ENCODE results near the gene SEPTIN1. TPM values are rescaled to one million over a fixed set of nuclear protein-coding genes. Genes with fewer than 3 reads are reported as not detected.
"Not testable (repeated sequence)": the region's sequence is repeated elsewhere in the genome, so short reads cannot be mapped to it uniquely, and the experiment has no call there.

Gene SEPTIN1
- total and polyA plus RNA-seq, 7 experiments from 2014 or later, result 176 to 355 (median 201) TPM

GRCh38 chr16:30397056-30397455 lies 14.7 kb upstream of the SEPTIN1 start:
- peaks cover 14 to 22% of the 10 kb centered on the region in 2 donors for H3K4me1 ChIP-seq (ENCODE audit: control insufficient read depth in 2 of 2, insufficient read depth in 2 of 2, low read length in 2 of 2)
- no peaks in the 10 kb centered on the region for H3K9me3 ChIP-seq (ENCODE audit: control insufficient read depth in 2 of 3, low read length in 3 of 3)

DNA sequence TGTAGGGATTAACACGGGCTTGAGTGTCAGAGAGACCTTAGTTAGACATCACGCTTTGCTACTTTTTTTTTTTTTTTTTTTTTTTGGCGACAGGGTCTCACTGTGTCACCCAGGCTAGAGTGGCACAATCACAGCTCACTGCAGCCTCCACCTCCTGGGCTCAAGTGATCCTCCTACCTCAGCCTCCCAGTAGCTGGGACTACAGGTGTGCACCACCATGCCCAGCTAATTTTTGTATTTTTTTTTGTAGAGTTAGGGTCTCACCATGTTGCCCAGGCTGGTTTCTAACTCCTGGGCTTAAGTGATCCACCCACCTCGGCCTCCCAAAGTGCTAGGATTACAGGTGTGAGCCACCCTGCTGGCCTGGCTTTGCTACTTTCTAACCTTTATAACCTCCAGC lies 14.3 kb upstream of the SEPTIN1 start:
- H3K27me3 ChIP-seq (ENCODE audit: control insufficient read depth in 2 of 2, insufficient read depth in 2 of 2, low read length in 2 of 2); H3K9me3 Mint-ChIP-seq; H3K9me3 ChIP-seq (ENCODE audit: control insufficient read depth in 2 of 3, low read length in 3 of 3); H3K27me3 Mint-ChIP-seq; H3K27ac ChIP-seq (ENCODE audit: low read depth, low read length); intact Hi-C loops (cut with micrococcal nuclease); H3K36me3 Mint-ChIP-seq; ATAC-seq; DNase-seq: not testable (repeated sequence)
- H3K4me1 ChIP-seq (ENCODE audit: control insufficient read depth in 2 of 2, insufficient read depth in 2 of 2, low read length in 2 of 2), result peaks cover 14 to 22% of the 10 kb centered on the region in 2 donors
- Mint-ChIP-seq H3K4me3 (peak overlapping the region; percentile 19 to 92 (median 87)), H3K4me1 (peaks cover 31 to 44% (median 39%) of the 10 kb centered on the region in 7 donors), H3K27ac (peak overlapping the region in 7 of 9 donors; percentile 28 to 82 (median 67))
- CTCF ChIA-PET, result interaction anchor here (0.9 to 1.3 kb wide), 3 partner anchors 12 to 21 kb away, joined by 3 to 5 read pairs (median 4); no protein-coding TSS in a partner anchor
- peak overlapping the region; percentile 80 for H3K4me3 ChIP-seq (ENCODE audit: low read length)
- H3K36me3 ChIP-seq (ENCODE audit: control insufficient read depth in 2 of 3, insufficient read depth in 3 of 3, low read length in 3 of 3), result peaks cover 0 to 18% (median 0%) of the 10 kb centered on the region in 3 experiments
- POLR2A ChIA-PET, result interaction anchor here (0.9 to 14.0 kb wide), 7 partner anchors 11 to 212 kb away, joined by 3 to 254 read pairs (median 15); partner anchors contain the start of genes MYL11, SEPTIN1, TBC1D10B and ZNF771

More at GRCh38 chr16:30397056-30397455, 14.7 kb upstream of the SEPTIN1 start:
- POLR2A ChIA-PET, result interaction anchor here (1.0 to 14.0 kb wide), 5 partner anchors 10 to 212 kb away, joined by 3 to 254 read pairs (median 10); partner anchors contain the start of genes MYL11, SEPTIN1 and ZNF771
- H3K36me3 ChIP-seq (ENCODE audit: control insufficient read depth in 2 of 3, insufficient read depth in 3 of 3, low read length in 3 of 3), result peaks cover 0 to 18% (median 0%) of the 10 kb centered on the region in 3 experiments
- CTCF ChIA-PET, result interaction anchor here (1.3 kb wide), 1 partner anchor 12 kb away, joined by 4 read pairs; no protein-coding TSS in a partner anchor
- Mint-ChIP-seq H3K27me3 (no peaks in the 10 kb centered on the region), H3K4me3 (peak overlapping the region; percentile 12 to 92 (median 86)), H3K27ac (peak overlapping the region; percentile 5 to 82 (median 50)), H3K36me3 (peaks cover 0 to 7% (median 4%) of the 10 kb centered on the region in 5 donors), H3K4me1 (peaks cover 32 to 46% (median 41%) of the 10 kb centered on the region in 7 donors), H3K9me3 (no peaks in the 10 kb centered on the region)
- no peaks in the 10 kb centered on the region for H3K27me3 ChIP-seq (ENCODE audit: control insufficient read depth in 2 of 2, insufficient read depth in 2 of 2, low read length in 2 of 2)
- no peak overlapping the region for H3K4me3 ChIP-seq (ENCODE audit: low read length)
- H3K27ac ChIP-seq (ENCODE audit: low read depth, low read length), result no peak overlapping the region
- no peak for DNase-seq
- intact Hi-C loops (cut with micrococcal nuclease), result no loop called here
- ATAC-seq, result no peak

DNA sequence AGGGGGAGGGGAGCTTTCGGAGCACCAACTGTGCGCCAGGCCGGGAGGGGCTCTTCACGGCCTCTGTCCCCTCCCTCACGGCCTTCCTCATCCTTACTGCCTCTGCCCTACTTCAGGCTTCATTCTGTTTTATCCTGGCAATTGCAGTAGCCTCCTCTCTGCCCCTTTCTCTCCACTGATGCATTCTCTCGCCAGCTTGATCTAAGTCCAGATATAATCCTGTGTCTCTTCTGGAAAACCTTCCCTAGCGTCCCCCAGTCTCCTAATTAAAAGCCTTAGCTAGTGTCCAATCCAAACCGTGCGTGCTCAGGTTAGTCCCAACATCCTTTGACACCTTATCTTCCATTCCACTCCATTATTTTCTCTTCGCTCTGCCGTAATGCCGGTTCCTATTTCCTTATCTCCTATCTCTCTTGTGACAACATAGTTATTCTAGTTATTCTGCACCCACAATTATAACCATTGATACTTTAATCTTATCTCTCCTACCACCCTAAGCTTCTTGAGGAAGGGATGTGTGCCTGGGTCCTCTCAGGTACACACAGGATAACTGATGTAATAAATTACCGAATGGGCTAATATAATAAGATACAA lies 13.7 kb upstream of the SEPTIN1 start:
- H3K27me3 ChIP-seq (ENCODE audit: control insufficient read depth in 2 of 2, insufficient read depth in 2 of 2, low read length in 2 of 2), result no peaks in the 10 kb centered on the region
- peak overlapping the region; percentile 80 for H3K4me3 ChIP-seq (ENCODE audit: low read length)
- no peak for DNase-seq
- H3K27ac ChIP-seq (ENCODE audit: low read depth, low read length), result peak overlapping the region; percentile 71
- CTCF ChIA-PET, result interaction anchor here (0.9 to 1.3 kb wide), 5 partner anchors 13 to 34 kb away, joined by 3 to 5 read pairs (median 4); partner anchors contain the start of genes DCTPP1 and SEPTIN1
- ATAC-seq, result no peak
- H3K4me1 ChIP-seq (ENCODE audit: control insufficient read depth in 2 of 2, insufficient read depth in 2 of 2, low read length in 2 of 2), result peaks cover 14 to 22% of the 10 kb centered on the region in 2 donors
- Mint-ChIP-seq H3K9me3 (no peaks in the 10 kb centered on the region), H3K4me3 (peak overlapping the region; percentile 80 to 92 (median 88)), H3K4me1 (peaks cover 27 to 39% (median 33%) of the 10 kb centered on the region in 7 donors), H3K27me3 (no peaks in the 10 kb centered on the region), H3K36me3 (peaks cover 0 to 7% (median 4%) of the 10 kb centered on the region in 5 donors), H3K27ac (peak overlapping the region; percentile 35 to 82 (median 67))
- peaks cover 0 to 18% (median 0%) of the 10 kb centered on the region in 3 experiments for H3K36me3 ChIP-seq (ENCODE audit: control insufficient read depth in 2 of 3, insufficient read depth in 3 of 3, low read length in 3 of 3)
- intact Hi-C loops (cut with micrococcal nuclease), result loop anchor here (1.0 to 2.0 kb wide), 5 partner anchors 11 to 25 kb away; partner anchors contain the start of genes ZNF771 (in 2 of the 2), SEPTIN1 (in 1 of the 2) and TBC1D10B (in 1 of the 2)
- POLR2A ChIA-PET, result interaction anchor here (0.9 to 14.0 kb wide), 9 partner anchors 12 to 331 kb away, joined by 3 to 254 read pairs (median 7); partner anchors contain the start of genes ALDOA, MYL11, SEPTIN1 and TBC1D10B
- H3K9me3 ChIP-seq (ENCODE audit: control insufficient read depth in 2 of 3, low read length in 3 of 3), result no peaks in the 10 kb centered on the region

DNA sequence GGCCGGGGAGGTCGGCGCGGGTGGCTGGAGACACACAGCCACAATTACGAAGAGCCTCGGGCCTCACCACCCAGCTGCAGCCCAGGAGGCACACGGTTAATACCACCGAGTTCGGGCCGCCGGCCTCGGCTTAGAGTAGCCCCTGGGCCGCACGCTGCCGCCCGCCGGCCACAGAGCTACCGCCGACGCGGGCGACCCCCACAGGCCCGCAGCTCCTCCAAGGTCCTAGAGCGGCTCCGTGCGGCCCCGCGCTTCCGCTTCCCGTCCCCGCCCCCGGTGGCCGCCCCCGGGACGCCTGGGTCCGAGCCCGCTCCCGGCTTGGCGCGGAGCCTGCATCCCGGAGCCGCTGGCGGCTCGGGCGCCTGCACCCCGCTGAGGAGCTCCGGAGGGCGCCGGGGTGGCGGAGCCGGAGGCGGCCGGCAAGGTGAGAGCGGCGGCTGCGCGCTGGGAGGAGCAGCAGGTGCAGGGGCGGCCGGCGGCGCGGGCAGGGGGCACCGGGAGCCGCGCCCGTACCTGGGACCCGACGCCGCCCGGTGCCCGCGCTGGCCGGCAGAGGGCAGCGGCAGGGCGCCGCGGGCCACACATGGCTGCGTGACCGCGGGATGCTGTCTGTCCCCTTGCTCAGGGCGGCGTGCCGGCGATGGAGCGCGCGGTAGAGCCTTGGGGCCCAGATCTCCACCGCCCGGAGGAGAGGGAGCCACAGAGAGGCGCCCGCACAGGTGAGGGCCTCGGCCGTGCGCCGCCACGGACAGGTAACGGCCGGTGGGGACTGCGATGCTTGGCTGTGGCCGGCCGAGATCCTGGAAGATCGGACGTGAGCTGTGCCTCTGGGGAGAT lies 13.0 kb upstream of the SEPTIN1 start, which contains the start of gene ZNF48:
ZNF48 (plus strand) TSS at position 266 of the 837 bp plus-strand sequence; CDS start at position 641, 375 bp downstream.
- Mint-ChIP-seq H3K36me3 (peaks cover 0 to 7% (median 4%) of the 10 kb centered on the region in 5 donors), H3K9me3 (no peaks in the 10 kb centered on the region), H3K27ac (peak within 1 kb of the TSS; percentile 69 to 95 (median 83)), H3K4me3 (peak within 1 kb of the TSS; percentile 85 to 92 (median 88)), H3K4me1 (peaks cover 23 to 39% (median 32%) of the 10 kb centered on the region in 7 donors), H3K27me3 (no peaks in the 10 kb centered on the region)
- Histone ChIP-seq H3K27me3 (ENCODE audit: control insufficient read depth in 2 of 2, insufficient read depth in 2 of 2, low read length in 2 of 2) (no peaks in the 10 kb centered on the region), H3K9me3 (ENCODE audit: control insufficient read depth in 2 of 3, low read length in 3 of 3) (no peaks in the 10 kb centered on the region), H3K4me1 (ENCODE audit: control insufficient read depth in 2 of 2, insufficient read depth in 2 of 2, low read length in 2 of 2) (peaks cover 14 to 22% of the 10 kb centered on the region in 2 donors), H3K27ac (ENCODE audit: low read depth, low read length) (peak within 1 kb of the TSS; percentile 71), H3K4me3 (ENCODE audit: low read length) (peak within 1 kb of the TSS; percentile 80), H3K36me3 (ENCODE audit: control insufficient read depth in 2 of 3, insufficient read depth in 3 of 3, low read length in 3 of 3) (peaks cover 0 to 18% (median 0%) of the 10 kb centered on the region in 3 experiments)
- intact Hi-C loops (cut with micrococcal nuclease), result loop anchor here (1.0 to 2.0 kb wide), 5 partner anchors 12 to 25 kb away; partner anchors contain the start of genes ZNF771 (in 2 of the 2), SEPTIN1 (in 1 of the 2) and TBC1D10B (in 1 of the 2)
- ChIA-PET CTCF (interaction anchor here (0.8 to 1.3 kb wide), 6 partner anchors 12 to 34 kb away, joined by 3 to 5 read pairs (median 4); partner anchors contain the start of genes DCTPP1, SEPTIN1 and ZNF771), POLR2A (interaction anchor here (0.7 to 14.0 kb wide), 13 partner anchors 9 to 330 kb away, joined by 3 to 254 read pairs (median 4); partner anchors contain the start of genes ALDOA, MYL11, SEPTIN1 and TBC1D10B)
- ATAC-seq (peak; percentile 80), DNase-seq (peak; percentile 33 to 72 (median 45))

DNA sequence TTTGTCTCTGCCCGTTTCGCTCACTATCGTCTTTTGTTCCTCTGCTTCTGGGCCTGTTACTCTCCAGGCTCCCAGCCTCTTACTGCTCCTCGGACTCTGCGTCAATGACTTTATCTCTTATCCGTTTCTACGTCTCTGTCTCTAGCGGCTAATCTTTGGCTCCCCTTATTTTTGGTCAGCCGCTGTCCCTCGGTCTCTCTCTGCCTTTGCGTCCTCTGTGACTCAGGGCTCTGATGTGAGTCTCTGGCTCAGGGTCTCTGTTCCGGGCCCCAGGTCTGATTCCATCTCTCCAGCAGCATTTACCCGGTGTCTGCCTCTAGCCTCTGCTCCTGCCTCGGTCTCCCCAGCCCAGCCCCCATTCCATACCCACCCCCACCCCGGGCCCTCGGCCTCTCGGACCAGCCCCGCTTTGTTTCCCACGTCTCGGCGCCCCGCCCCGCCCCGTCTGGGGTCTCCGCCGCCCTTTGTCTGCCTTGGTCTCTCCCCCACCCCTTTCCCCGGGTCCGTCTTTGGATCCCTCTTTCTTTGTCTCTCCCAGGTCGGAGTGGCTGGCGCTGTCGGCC lies 12.3 kb upstream of the SEPTIN1 start:
- peaks cover 0 to 7% (median 4%) of the 10 kb centered on the region in 5 donors for H3K36me3 Mint-ChIP-seq
- peaks cover 0 to 18% (median 0%) of the 10 kb centered on the region in 3 experiments for H3K36me3 ChIP-seq (ENCODE audit: control insufficient read depth in 2 of 3, insufficient read depth in 3 of 3, low read length in 3 of 3)
- CTCF ChIA-PET, result interaction anchor here (0.8 to 1.3 kb wide), 3 partner anchors 12 to 15 kb away, joined by 3 to 5 read pairs (median 4); partner anchors contain the start of genes SEPTIN1 and ZNF771
- DNase-seq (no peak), ATAC-seq (no peak)
- H3K4me1 ChIP-seq (ENCODE audit: control insufficient read depth in 2 of 2, insufficient read depth in 2 of 2, low read length in 2 of 2), result peaks cover 10 to 22% of the 10 kb centered on the region in 2 donors
- H3K9me3 Mint-ChIP-seq, result no peaks in the 10 kb centered on the region
- peak overlapping the region; percentile 71 for H3K27ac ChIP-seq (ENCODE audit: low read depth, low read length)
- peak overlapping the region; percentile 51 to 92 (median 86) for H3K4me3 Mint-ChIP-seq
- POLR2A ChIA-PET, result interaction anchor here (0.7 to 14.0 kb wide), 11 partner anchors 10 to 329 kb away, joined by 3 to 254 read pairs (median 4); partner anchors contain the start of genes ALDOA, SEPTIN1, TBC1D10B and ZNF747
- H3K27me3 Mint-ChIP-seq, result no peaks in the 10 kb centered on the region
- H3K27me3 ChIP-seq (ENCODE audit: control insufficient read depth in 2 of 2, insufficient read depth in 2 of 2, low read length in 2 of 2), result no peaks in the 10 kb centered on the region
- H3K9me3 ChIP-seq (ENCODE audit: control insufficient read depth in 2 of 3, low read length in 3 of 3), result no peaks in the 10 kb centered on the region
- intact Hi-C loops (cut with micrococcal nuclease), result loop anchor here (1.0 to 2.0 kb wide), 5 partner anchors 12 to 24 kb away; partner anchors contain the start of genes ZNF771 (in 2 of the 2), SEPTIN1 (in 1 of the 2) and TBC1D10B (in 1 of the 2)
- H3K4me1 Mint-ChIP-seq, result peaks cover 20 to 34% (median 25%) of the 10 kb centered on the region in 7 donors
- peak overlapping the region; percentile 80 for H3K4me3 ChIP-seq (ENCODE audit: low read length)
- H3K27ac Mint-ChIP-seq, result peak overlapping the region; percentile 63 to 95 (median 83)

Measured in naive thymus-derived CD4-positive, alpha-beta T cell (primary cell).